Fibroblast of lung (primary cell): ENCODE results near the gene KDM8. TPM values are rescaled to one million over a fixed set of nuclear protein-coding genes. Genes with fewer than 3 reads are reported as not detected.

Experiments
- DNase-seq, 2 donors: peaks; one replicate each; pipeline versions ENCODE4 v3.0.0 to v3.0.0-alpha.2; 2010; ENCODE audit warnings: low read depth in 2 of 2
- H2AFZ ChIP-seq: 2 replicates; pipeline ENCODE4 v1.5.1; 2012; ENCODE audit warnings: low read length, control low read depth, inconsistent platforms
- H3K27ac ChIP-seq: 2 replicates; pipeline ENCODE4 v1.5.1; 2011; ENCODE audit warnings: low read length, control low read depth; ENCODE audit not compliant: insufficient read depth
- H3K27me3 ChIP-seq: 2 replicates; pipeline ENCODE4 v1.5.1; 2011; ENCODE audit warnings: mild to moderate bottlenecking, low read length; ENCODE audit not compliant: control insufficient read depth, insufficient read depth
- H3K36me3 ChIP-seq: 2 replicates; pipeline ENCODE4 v1.5.1; 2011; ENCODE audit warnings: low read length; ENCODE audit not compliant: control insufficient read depth, insufficient read depth
- H3K4me1 ChIP-seq: 2 replicates; pipeline ENCODE4 v1.5.1; 2011; ENCODE audit warnings: low read length; ENCODE audit not compliant: control insufficient read depth, insufficient read depth; ENCODE audit errors: extremely low read depth
- H3K4me2 ChIP-seq: 2 replicates; pipeline ENCODE4 v1.5.1; 2011; ENCODE audit warnings: low read length, control low read depth; ENCODE audit not compliant: insufficient read depth; ENCODE audit errors: extremely low read depth
- H3K4me3 ChIP-seq, 4 experiments: fragments of 200-600 bp in 1 of 4; sonication (generic) in 1 of 4; replicated peaks in 1 of 4; 2 replicates each; pipeline ENCODE4 v1.5.1; 2011 to 2016; ENCODE audit warnings: low read length in 4 of 4, low read depth in 3 of 4, mild to moderate bottlenecking in 3 of 4, control low read depth in 2 of 4, inconsistent platforms in 1 of 4, mixed read lengths in 1 of 4; ENCODE audit not compliant: insufficient read depth in 1 of 4; ENCODE audit errors: control extremely low read depth in 1 of 4
- H3K79me2 ChIP-seq: 2 replicates; pipeline ENCODE4 v1.5.1; 2012; ENCODE audit warnings: mild to moderate bottlenecking, low read length, inconsistent platforms; ENCODE audit not compliant: control insufficient read depth, insufficient read depth
- H3K9ac ChIP-seq: 2 replicates; pipeline ENCODE4 v1.5.1; 2011; ENCODE audit warnings: mild to moderate bottlenecking, low read length, control low read depth; ENCODE audit not compliant: insufficient read depth
- H3K9me3 ChIP-seq: 2 replicates; pipeline ENCODE4 v1.5.1; 2012; ENCODE audit warnings: low read depth, low read length; ENCODE audit not compliant: control insufficient read depth, insufficient read depth
- H4K20me1 ChIP-seq: 2 replicates; pipeline ENCODE4 v1.5.1; 2011; ENCODE audit warnings: low read length; ENCODE audit not compliant: control insufficient read depth, insufficient read depth; ENCODE audit errors: extremely low read depth
- CTCF ChIP-seq, 2 donors: IDR thresholded peaks in 1 of 2; conservative IDR thresholded peaks in 1 of 2; 1 replicate in 1 of 2; 2 replicates in 1 of 2; pipeline ENCODE4 v1.5.1; 2011 to 2012; ENCODE audit warnings: low read length in 2 of 2, control low read depth in 1 of 2, inconsistent platforms in 1 of 2, low read depth in 1 of 2, mild to moderate bottlenecking in 1 of 2
- EZH2 ChIP-seq: IDR thresholded peaks from 2 replicates; pipeline ENCODE4 v1.5.1; 2012; ENCODE audit warnings: low read length, control low read depth, mild to moderate bottlenecking; ENCODE audit errors: missing control alignments
- polyA plus RNA-seq, 2 donors: library from polyadenylated mRNA; depleted of rRNA in 1 of 2; stranded (reverse) in 1 of 2; unstranded in 1 of 2; fragments of >200 nt; gene quantifications; 2 replicates each; pipeline ENCODE4 v1.2.1, GENCODE V29; 2011 to 2012; ENCODE audit warnings: missing spikeins in 1 of 2
- total RNA-seq: library from RNA; depleted of rRNA; stranded (reverse); fragments of >200 nt; gene quantifications from 2 replicates; pipeline ENCODE4 v1.2.1, GENCODE V29; 2014

Gene KDM8
- total and polyA plus RNA-seq, 2 donors (not counting 1 experiment from before 2014, with no cell fraction given): 2.0 to 3.6 TPM

- no peak overlapping the region for H2AFZ ChIP-seq
- no peak for DNase-seq
- no peaks in the 10 kb centered on the region for H3K79me2 ChIP-seq
- H3K9me3 ChIP-seq: no peaks in the 10 kb centered on the region
- TF ChIP-seq EZH2 (no peak), CTCF (conservative IDR thresholded peaks at IDR 0.05 in 1 of 2, IDR thresholded peaks at IDR 0.05 in 1 of 2; ENCODE audit: low read depth in 1 of 2, low read length in 2 of 2) (no peak)
- H3K4me2 ChIP-seq: no peak overlapping the region
- peaks cover 19% of the 10 kb centered on the region for H3K4me1 ChIP-seq
- H4K20me1 ChIP-seq: no peaks in the 10 kb centered on the region
- no peaks in the 10 kb centered on the region for H3K27me3 ChIP-seq
- H3K36me3 ChIP-seq: peaks cover 4% of the 10 kb centered on the region
- no peak overlapping the region for H3K9ac ChIP-seq
- peak overlapping the region; percentile 61 for H3K27ac ChIP-seq
- H3K4me3 ChIP-seq: no peak overlapping the region
These were observed 51.0 kb downstream of the KDM8 start for GRCh38 chr16:27254262-27254811.

GRCh38 chr16:27256861-27257260 lies 53.5 kb downstream of the KDM8 start:
- Histone ChIP-seq H3K27ac (no peak overlapping the region), H4K20me1 (no peaks in the 10 kb centered on the region), H3K9ac (no peak overlapping the region), H2AFZ (no peak overlapping the region), H3K27me3 (no peaks in the 10 kb centered on the region), H3K4me1 (peaks cover 19% of the 10 kb centered on the region), H3K4me3 (no peak overlapping the region), H3K4me2 (no peak overlapping the region), H3K36me3 (peaks cover 1% of the 10 kb centered on the region), H3K79me2 (no peaks in the 10 kb centered on the region), H3K9me3 (no peaks in the 10 kb centered on the region)
- TF ChIP-seq EZH2: no peak
- TF ChIP-seq CTCF (conservative IDR thresholded peaks at IDR 0.05 in 1 of 2, IDR thresholded peaks at IDR 0.05 in 1 of 2; ENCODE audit: low read depth in 1 of 2, low read length in 2 of 2): no peak
- DNase-seq: no peak

GRCh38 chr16:27257271-27257670 lies 53.9 kb downstream of the KDM8 start:
- no peak for DNase-seq
- TF ChIP-seq CTCF (conservative IDR thresholded peaks at IDR 0.05 in 1 of 2, IDR thresholded peaks at IDR 0.05 in 1 of 2; ENCODE audit: low read depth in 1 of 2, low read length in 2 of 2): no peak
- no peak for TF ChIP-seq EZH2
- no peak overlapping the region for H3K4me2 ChIP-seq
- H3K27me3 ChIP-seq: no peaks in the 10 kb centered on the region
- H2AFZ ChIP-seq: no peak overlapping the region
- H3K79me2 ChIP-seq: no peaks in the 10 kb centered on the region
- H3K36me3 ChIP-seq: peaks cover 1% of the 10 kb centered on the region
- peaks cover 19% of the 10 kb centered on the region for H3K4me1 ChIP-seq
- H4K20me1 ChIP-seq: no peaks in the 10 kb centered on the region
- H3K9ac ChIP-seq: no peak overlapping the region
- peak overlapping the region; percentile 30 for H3K27ac ChIP-seq
- H3K9me3 ChIP-seq: no peaks in the 10 kb centered on the region
- no peak overlapping the region for H3K4me3 ChIP-seq
